Activated CD8-positive, alpha-beta memory T cell treated with anti-CD3 and anti-CD28 coated beads for 36 hours (primary cell): ENCODE results near the gene COL28A1. TPM values are rescaled to one million over a fixed set of nuclear protein-coding genes. Genes with fewer than 3 reads are reported as not detected.

Source experiments
- CTCF ChIA-PET: fragments of 350-600 bp; sonication (Branson Sonifier 250); formaldehyde crosslinking; loops from one replicate; lab custom pipeline; 2021; ENCODE audit warnings: antibody characterized with exemption; lab: Charles Lee
- POLR2A ChIA-PET: fragments of 350-600 bp; sonication (Branson Sonifier 250); formaldehyde crosslinking; loops from one replicate; lab custom pipeline; 2021; ENCODE audit warnings: antibody characterized with exemption; lab: Charles Lee
- total RNA-seq, 2 experiments: library from RNA; stranded (reverse); gene quantifications; one replicate each; pipeline ENCODE4 v1.2.3, GENCODE V29; 2021

The COL28A1 gene
- total RNA-seq, 2 experiments from 2014 or later: not detected

DNA sequence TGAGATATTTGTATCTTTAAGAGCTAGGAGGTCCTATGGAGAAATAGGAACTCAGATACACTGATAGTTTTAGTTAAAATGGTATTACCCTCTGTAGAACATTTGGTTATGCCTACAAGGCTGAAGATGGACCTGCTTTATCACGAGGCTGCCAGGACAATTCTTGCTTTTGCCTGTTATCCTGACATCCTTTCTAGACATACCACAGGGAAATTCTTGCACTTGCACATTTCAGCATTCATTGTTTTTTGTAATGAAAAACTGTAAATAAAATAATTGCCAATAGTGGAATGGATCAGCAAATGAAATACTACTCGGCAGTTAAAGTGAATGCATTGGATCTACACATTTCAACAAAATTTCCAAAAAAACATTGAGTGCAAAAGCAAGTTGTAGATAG is 9.7 kb downstream of the COL28A1 start:
- ChIA-PET POLR2A (no interaction called here), CTCF (no interaction called here)

DNA sequence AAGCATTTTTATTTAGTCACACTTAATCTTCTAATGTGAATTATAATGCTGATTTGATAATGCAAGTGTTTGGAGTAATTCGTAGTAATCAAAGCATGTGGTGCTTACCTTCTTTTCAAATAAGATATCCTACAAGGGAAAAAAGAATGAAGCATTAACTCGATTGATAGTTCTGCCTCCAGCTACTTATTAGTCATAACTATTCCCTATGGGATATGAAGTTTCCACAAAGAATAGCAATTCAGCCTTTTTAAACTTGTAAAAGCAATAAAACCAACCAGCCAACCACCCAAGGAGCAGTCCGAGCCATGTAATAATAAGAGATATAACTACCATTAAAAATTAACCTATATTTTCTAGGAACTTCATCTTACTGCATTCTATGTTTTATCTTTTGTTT is 11.6 kb downstream of the COL28A1 start:
- CTCF ChIA-PET: no interaction called here
- POLR2A ChIA-PET: no interaction called here

DNA sequence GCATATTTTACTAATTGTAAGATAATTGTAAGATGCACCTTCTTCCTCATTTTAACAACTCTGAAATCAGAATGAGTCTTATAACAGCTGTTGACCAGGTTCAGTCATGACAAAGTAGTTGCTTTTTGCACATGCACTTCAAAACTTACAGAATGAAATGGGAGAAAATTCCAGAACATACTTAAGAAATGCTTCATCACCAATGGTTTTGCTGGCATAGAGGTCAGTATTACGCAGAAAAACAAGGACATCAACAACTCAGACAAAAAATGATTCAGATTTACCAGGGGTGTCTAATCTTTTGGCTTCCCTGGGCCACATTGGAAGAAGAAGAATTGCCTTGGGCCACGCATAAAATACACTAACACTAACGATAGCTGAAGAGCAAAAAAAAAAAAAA is 13.3 kb downstream of the COL28A1 start:
- CTCF ChIA-PET: interaction anchor here (0.6 kb wide), 1 partner anchor 597 kb away, joined by 3 read pairs; no protein-coding TSS in a partner anchor
- POLR2A ChIA-PET: no interaction called here

DNA sequence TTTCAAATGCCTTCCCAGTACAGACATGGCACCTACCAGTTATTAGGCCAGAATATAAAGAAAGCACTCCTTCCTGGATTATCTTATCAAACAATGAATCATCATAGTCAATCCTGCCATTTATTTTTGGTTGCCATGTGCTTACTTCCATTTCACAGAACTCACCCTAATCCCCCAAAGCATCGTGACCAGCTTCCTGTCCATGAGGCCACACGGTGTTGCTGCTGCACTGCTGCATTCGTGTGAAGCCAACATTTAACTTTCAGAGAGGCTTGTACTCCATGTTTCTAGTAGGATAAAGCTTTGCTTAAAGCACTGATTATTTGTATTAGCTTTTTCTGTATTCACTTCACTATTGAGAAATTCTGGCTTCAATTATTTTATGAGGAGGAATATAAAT is 14.4 kb downstream of the COL28A1 start:
- POLR2A ChIA-PET: no interaction called here
- CTCF ChIA-PET: no interaction called here

DNA sequence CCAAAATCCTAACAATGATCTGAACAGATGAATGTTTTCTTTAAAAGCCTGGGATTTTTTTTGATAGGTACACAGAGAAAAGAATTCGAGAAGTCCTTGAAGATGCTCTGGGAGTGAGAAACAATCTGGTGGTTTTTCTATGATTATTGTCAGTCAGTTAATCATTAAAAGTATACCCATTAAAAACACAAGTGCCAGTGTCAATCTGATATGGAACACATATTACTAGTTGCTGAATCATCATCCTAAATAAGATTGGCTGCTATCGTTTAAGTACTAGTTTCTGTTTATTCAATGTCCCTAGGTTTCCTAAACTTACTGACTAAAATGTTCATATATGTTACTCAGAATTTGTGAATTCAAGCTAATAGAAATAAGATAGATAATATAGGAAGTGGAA is 16.1 kb downstream of the COL28A1 start:
- ChIA-PET CTCF (no interaction called here), POLR2A (no interaction called here)

DNA sequence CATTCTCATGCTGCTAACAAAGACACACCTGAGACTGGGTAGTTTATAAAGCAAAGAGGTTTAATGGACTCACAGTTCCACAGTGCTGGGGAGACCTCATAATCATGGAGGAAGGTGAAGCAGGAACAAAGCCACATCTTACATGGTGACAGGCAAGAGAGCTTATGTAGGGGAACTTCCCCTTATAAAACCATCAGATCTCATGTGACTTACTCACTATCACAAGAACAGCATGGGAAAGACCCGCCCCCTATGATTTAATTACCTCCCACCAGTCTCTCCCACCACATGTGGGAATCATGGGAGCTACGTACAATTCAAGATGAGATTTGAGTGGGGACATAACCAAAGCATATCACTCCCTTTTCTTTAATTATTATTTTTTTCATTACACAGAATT is 16.6 kb downstream of the COL28A1 start:
- CTCF ChIA-PET: no interaction called here
- POLR2A ChIA-PET: no interaction called here

DNA sequence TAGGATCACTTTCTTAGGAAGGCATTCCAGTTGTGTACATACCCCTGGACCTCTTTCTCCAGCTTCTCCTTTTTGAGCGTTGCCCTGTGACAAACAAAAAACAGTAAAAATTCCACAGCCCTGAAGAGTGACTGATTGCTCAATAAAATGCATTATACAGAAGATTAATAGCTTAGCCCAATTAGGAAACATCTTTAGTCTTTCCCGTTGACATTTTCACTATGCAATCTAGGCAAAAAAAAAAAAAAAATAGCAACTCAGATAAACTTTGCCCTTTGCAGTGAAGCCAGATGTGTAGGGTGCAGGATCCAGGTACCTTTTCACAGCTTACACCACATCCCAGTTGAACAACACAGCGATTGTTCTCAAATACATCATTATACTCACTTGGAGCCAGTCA is 17.9 kb downstream of the COL28A1 start:
- POLR2A ChIA-PET: no interaction called here
- CTCF ChIA-PET: no interaction called here

DNA sequence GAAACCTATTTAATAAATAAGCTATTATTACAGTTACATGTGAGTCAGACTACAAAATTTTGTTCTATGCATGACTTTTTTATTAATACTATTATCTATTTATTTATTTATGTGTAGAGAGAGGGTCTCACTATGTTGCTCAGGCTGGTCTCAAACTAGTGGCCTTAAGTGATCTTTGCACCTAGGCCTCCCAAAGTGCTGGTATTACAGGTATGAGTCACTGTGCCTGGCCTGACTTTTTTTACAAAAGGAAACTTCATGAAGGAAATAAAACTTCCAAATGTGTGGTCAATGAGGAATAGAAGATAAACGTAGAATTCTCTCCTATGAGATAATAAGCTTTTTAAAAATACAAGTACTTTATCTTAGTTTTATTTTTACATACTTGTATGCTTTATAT is 19.0 kb downstream of the COL28A1 start:
- ChIA-PET CTCF (no interaction called here), POLR2A (no interaction called here)

DNA sequence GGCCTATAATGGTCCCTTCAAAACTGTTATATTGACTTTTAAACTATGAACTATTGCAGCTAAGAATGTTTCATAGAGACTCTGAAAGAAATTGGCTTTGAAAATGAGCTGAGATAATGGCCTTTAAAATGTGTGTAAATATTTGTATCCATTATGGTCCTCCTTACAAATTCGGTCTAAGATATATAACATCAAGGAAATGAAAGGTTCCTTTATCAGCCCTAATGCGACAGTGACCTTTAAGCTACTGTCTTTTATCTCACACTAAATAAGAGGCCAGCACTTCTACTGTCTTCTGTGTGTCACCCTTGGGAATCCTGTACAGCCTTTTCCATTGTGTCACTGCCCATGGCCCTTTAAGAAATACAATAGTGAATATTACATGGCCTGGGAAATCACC is 19.5 kb downstream of the COL28A1 start:
- ChIA-PET CTCF (no interaction called here), POLR2A (no interaction called here)

DNA sequence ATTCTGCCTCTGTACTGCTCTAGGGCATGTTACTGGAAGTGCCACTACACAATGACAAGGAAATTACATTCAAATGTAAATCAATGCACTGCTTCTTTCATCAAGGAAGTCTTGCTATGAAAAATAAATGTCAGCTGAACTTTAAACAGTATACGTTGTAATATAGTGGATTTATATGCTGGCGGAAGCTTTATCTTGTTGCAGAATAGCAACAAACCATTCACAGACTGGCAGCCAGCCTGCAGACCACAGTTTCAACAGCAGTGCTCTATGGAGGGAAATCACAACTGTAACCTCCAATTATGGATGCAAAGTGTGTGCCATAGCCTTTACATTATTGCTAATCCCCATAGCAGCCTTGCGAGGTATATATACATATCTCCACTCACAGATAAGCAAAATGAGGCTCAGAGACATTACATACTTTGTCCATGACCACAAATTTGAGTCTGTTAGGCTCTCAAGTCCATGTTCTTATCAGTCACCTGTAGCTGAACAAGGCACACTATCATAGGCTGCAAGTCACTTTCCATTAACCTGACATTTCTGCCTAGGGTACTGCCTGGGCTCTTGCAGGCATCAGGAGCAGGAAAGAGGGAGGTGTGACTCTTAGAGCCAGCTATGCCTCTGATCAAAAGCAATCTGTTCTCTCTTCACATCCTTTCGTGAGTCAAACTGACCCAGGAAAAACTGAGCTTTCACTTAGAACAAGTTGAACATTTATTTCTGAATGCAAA is 22.6 kb downstream of the COL28A1 start:
- ChIA-PET POLR2A (no interaction called here), CTCF (no interaction called here)

DNA sequence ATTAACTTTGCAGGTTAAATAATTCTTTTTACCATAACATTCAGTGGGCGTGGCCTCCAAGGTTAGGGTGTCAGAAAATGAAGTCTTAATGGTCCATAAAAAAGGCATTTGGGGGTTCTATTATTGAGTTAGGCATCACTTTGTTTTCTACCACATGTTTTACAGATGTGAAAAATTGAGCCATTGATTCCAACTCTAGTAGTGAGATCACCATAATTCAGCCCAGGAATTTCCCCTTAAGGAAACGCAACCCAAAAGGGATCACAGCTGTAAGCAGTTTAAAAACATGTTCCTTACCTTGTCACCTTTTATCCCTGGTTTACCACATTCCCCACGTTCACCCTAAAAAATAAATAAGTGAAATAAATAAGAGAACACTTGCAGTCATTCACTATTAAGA is 24.9 kb downstream of the COL28A1 start:
- CTCF ChIA-PET: no interaction called here
- POLR2A ChIA-PET: no interaction called here

DNA sequence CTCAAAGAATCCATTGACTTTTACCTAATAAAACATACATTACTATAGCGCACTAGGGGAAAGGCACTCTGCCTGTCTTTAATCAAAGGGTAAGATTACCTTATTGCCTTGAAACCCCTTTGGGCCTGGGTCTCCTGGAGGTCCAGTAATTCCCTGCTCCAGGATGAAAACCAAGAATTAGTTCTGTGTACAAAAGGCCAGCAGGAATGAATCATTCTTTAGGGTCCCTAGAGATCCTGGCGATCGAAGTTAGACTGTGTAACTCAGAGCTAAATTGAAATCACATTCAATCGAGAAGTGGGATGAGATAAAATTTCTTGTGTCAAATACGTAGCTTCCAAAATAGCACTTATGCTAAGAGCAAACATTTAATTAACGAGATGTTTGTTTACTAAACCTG is 29.8 kb downstream of the COL28A1 start:
- ChIA-PET POLR2A (no interaction called here), CTCF (no interaction called here)

DNA sequence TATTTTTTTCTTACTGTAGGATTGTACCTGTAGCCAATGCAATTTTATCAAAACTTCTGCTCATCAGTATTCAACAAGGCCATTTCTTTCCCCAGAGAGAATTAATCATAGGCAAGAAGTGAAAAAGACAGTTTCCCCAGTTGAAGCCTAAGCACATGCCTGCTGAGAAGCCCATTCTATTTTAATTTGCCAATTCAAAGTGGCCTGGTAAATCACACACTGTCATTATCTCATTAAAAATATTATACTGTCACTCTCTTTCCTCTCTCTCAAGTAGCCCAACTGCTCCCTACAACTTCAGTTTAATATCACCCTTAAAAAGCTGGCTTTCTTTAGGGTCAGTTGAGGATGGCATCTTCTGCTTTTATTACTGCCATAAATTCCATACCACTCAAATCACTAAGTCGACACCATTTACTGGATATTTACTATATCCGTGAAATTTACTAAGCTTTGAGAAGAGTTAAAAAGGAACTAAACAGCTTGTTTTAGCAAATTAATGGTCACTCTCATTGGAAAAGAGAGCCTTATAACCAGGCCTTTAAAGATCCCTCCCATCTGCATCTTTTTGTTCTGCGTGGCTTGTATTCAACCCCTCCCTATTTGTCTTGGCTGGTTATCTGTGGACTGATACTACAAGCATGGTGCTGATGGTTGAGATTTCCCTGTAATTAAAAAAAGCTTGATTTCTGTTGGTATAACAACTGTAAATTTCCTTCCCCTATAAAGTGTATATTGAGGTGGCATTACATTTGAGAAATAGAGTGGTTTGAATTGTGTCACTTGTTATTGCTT is 30.6 kb downstream of the COL28A1 start:
- CTCF ChIA-PET: no interaction called here
- POLR2A ChIA-PET: no interaction called here

DNA sequence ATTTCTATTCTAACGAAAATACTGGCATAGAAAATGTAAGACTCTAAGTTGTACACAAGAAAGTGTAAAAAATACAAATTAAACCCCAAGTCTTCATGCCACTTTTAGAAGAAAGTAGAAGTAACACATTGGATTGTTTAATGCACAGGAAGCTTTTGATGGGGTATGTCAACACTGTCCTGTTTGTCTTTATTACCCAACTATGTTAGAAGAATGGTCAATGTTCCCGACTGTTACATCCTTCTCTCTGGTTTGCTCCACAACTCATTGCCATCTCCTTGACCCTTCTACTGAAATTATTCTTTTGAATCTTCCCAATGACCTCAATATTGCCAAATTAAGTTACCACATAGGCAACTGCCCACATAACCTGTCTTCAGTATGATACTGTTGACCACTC is 35.8 kb downstream of the COL28A1 start:
- CTCF ChIA-PET: no interaction called here
- POLR2A ChIA-PET: no interaction called here

DNA sequence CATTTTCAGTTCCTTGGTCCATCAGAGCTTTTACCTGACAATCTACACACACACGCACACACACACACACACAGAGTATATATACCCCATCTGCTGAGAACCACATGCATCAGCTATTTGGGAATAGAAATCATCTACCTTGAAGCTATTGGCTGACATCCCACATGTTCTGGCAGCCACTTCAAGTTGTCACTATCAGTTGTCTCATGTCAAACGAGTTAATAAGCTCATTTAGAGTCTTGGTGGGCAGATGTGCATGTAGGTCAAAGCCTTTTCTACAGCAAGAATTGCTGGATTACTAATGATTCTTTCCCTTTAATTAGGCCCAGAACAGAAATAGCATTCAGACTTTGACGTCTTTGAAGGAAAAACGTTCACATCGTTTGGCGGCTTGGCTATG is 36.8 kb downstream of the COL28A1 start:
- ChIA-PET CTCF (no interaction called here), POLR2A (no interaction called here)

DNA sequence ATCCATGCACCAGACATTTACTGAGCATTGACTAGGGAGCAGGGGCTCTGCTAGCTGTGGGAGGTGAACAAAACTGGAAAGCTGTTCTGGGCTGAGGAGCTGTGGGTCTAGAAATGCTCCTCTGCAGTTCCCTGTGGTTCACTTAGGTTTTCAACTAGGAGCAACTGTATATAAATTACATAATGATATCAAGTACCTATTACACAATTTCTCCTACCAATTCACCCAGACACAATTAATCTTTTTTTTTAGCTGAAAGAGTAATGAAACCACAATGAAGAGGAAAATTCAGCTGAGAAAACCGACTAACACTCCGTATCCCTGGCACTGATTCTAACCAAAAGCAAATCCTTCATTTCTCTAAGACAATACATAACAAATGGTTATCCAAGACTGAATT is 39.4 kb downstream of the COL28A1 start:
- CTCF ChIA-PET: no interaction called here
- POLR2A ChIA-PET: no interaction called here

DNA sequence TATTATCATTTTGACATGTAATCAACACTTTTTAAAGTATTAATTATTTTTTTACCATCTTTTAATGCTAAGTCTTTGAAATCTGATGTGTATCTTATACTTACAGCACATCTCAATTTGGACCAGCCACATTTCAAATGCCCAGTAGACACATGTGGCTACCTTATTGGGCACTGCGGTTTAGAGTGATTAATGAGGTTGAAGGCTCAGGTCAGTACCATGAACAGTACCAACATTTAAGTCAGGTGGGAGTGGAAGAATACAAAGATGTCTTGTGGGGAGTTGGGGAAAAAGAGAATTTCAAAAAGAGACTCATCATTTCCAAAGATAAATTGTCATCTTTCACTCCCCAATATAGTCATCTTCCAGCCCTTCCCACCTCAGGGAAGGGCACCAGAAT is 40.5 kb downstream of the COL28A1 start:
- POLR2A ChIA-PET: no interaction called here
- CTCF ChIA-PET: no interaction called here

DNA sequence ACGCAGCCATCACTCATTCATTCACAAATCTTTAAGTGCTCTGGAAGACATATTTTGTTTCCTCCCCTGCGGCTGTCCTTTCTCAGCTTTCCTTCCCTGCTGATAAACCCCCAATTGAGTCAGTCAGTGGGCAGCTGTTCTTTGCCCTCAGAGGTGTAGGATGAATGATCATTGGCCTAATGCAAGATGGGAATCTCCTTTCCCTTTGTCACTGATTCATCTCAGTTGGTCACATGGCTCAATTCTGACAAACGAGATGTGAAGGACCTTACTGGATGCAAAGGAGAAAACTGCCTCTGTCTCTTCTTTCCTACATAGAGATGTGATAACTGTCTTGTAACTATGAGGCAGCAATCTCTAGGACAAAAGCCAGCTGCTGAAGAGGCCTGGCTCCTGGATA is 44.6 kb downstream of the COL28A1 start:
- POLR2A ChIA-PET: no interaction called here
- CTCF ChIA-PET: no interaction called here

DNA sequence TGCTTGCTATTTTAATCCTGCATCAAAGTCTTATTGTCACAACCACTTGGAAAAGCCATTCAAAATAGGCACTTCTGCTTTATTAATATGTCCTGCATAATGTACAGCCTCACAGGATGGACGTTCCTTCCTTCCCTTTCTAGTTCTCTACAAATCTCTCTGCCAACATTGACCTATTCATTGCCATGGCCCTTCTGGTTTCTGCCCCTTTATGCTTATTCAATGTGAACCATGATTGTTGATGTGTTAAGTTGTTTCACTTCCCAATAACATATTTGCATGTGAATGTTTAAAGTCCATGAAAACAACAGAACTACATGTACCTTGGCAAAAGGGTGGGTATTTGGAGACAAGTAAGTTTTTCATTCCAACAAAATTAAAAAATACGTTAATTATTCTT is 45.7 kb downstream of the COL28A1 start:
- ChIA-PET CTCF (no interaction called here), POLR2A (no interaction called here)

DNA sequence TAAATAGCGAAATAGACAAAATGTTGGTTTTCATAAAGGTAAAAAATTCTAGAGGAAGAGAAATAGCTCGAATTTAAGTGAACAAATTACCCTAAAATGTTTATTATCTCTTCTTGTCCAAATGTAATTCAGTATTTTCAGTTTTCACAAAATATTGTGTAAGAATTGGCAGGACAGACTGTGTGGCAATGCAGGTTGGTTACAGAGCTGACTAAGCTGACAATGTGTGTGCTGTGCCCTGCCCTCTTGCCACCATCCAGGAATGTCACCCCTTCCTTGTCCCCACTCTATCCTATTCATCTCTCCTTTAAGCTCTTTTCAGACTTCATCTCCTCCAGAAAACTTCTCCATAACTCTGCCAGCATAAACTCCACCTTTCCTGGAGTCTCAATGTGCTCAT is 46.1 kb downstream of the COL28A1 start:
- POLR2A ChIA-PET: no interaction called here
- CTCF ChIA-PET: no interaction called here

DNA sequence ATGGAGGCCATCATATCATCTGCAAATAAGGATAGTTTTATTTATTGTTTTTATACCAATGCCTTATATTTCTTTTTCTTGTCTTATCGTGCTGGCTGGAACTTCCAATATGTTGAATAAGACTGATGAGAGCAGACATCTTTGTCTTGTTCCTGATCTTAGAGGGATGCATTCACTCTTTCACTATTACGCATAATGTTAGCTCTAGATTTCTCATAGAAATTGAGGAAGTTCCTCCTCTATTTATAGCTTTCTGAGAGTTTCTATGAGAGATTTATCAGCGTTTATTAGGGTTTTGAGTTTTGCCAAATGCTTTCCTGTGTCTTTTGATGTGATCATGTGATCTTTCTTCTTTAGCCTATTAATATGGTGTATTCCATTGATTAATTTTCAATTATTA is 49.3 kb downstream of the COL28A1 start:
- POLR2A ChIA-PET: no interaction called here
- CTCF ChIA-PET: no interaction called here
